Psoas muscle (tissue), 8 donors: ENCODE results near the gene PCDH15. TPM values are rescaled to one million over a fixed set of nuclear protein-coding genes. Genes with fewer than 3 reads are reported as not detected.

Source experiments
- ATAC-seq, 4 donors: fragments of 200-7000 bp; cut with Tn5 transposase; one replicate each; pipeline ENCODE4 v1.9.1; 2020; ENCODE audit warnings: moderate library complexity in 3 of 4, mild to moderate bottlenecking in 2 of 4
- DNase-seq, 2 donors: peaks; one replicate each; pipeline ENCODE4 v3.0.0-alpha.2; 2020
- H3K27ac ChIP-seq: fragments of 200-600 bp; one replicate; pipeline ENCODE4 v1.8.0; 2022
- H3K27me3 ChIP-seq, 3 donors: fragments of 200-600 bp in 1 of 3; one replicate each; pipeline versions ENCODE4 v1.6.1 to v1.8.0; 2013 to 2022; ENCODE audit warnings: low read length in 2 of 3, mild to moderate bottlenecking in 2 of 3, moderate library complexity in 1 of 3; ENCODE audit not compliant: insufficient read depth in 3 of 3
- H3K36me3 ChIP-seq, 2 donors: fragments of 200-600 bp in 1 of 2; one replicate each; pipeline versions ENCODE4 v1.6.1 to v1.8.0; 2013 to 2022; ENCODE audit warnings: low read depth in 1 of 2, mild to moderate bottlenecking in 1 of 2, moderate library complexity in 1 of 2; ENCODE audit not compliant: insufficient read depth in 1 of 2
- H3K4me1 ChIP-seq: fragments of 200-600 bp; one replicate; pipeline ENCODE4 v1.8.0; 2022
- H3K4me3 ChIP-seq: fragments of 200-600 bp; one replicate; pipeline ENCODE4 v1.8.0; 2022; ENCODE audit warnings: mild to moderate bottlenecking
- H3K9me3 ChIP-seq: fragments of 200-600 bp; one replicate; pipeline ENCODE4 v1.8.0; 2022
- WGBS, 3 donors: extraction: QIAGEN DNeasy Blood & Tissue Kit; methylation state at CpG; one replicate each; pipeline versions ENCODE4 v1.1.6 to v1.1.7; 2013; 5-methylcytosine and 5-hydroxymethylcytosine counted together
- intact Hi-C, 2 donors: fragments of 100-400 bp; cut with DNase I; formaldehyde crosslinking; loops; one replicate each; pipeline versions ENCODE4 v1.11.0 to v1.14.2; 2022
- polyA plus RNA-seq, 3 donors: library from polyadenylated mRNA; stranded (reverse); fragments of 200-250 nt; gene quantifications; one replicate each; pipeline ENCODE4 v1.2.3, GENCODE V29; 2013
- total RNA-seq, 4 donors: library from RNA; stranded (reverse); fragmentation: NEBNext Ultra II Directional in 2 of 4; extraction: Animal tissue kit (Norgen Biotek cat#: 25700) in 2 of 4; gene quantifications; one replicate each; pipeline versions ENCODE4 v1.2.1 to v1.2.4, GENCODE V29; 2021 to 2023
- TF ChIP-seq, protein P1 (sequence below): fragments of 200-600 bp; IDR thresholded peaks from one replicate; pipeline ENCODE4 v1.8.0; 2022; ENCODE audit warnings: antibody characterized with exemption
- donor health status: healthy with polysubstance abuse.
- donor health status: DM: no; HTN: no; CAD: no; lungs with moderate emphysema.
- donor health status: Bipolar disorder and iron deficiency.
- donor health status: healthy.
- donor health status: DM: yes; HTN: yes; CAD: no.
- donor health status: DM: no; HTN: no; CAD: no.
- donor health status: DM: no; HTN: no; CAD: no.
- donor health status: DM: yes; HTN: yes; CAD: no.

The PCDH15 gene
- total and polyA plus RNA-seq, 7 donors, result not detected

GRCh38 chr10:53899463-53900160 lies 901.4 kb downstream of the PCDH15 start:
- H3K27me3 ChIP-seq, result no peaks in the 10 kb centered on the region
- DNase-seq (no peak), ATAC-seq (no peak)
- TF ChIP-seq, protein P1, sequence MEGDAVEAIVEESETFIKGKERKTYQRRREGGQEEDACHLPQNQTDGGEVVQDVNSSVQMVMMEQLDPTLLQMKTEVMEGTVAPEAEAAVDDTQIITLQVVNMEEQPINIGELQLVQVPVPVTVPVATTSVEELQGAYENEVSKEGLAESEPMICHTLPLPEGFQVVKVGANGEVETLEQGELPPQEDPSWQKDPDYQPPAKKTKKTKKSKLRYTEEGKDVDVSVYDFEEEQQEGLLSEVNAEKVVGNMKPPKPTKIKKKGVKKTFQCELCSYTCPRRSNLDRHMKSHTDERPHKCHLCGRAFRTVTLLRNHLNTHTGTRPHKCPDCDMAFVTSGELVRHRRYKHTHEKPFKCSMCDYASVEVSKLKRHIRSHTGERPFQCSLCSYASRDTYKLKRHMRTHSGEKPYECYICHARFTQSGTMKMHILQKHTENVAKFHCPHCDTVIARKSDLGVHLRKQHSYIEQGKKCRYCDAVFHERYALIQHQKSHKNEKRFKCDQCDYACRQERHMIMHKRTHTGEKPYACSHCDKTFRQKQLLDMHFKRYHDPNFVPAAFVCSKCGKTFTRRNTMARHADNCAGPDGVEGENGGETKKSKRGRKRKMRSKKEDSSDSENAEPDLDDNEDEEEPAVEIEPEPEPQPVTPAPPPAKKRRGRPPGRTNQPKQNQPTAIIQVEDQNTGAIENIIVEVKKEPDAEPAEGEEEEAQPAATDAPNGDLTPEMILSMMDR, result no peak
- H3K4me3 ChIP-seq, result no peak overlapping the region
- H3K36me3 ChIP-seq, result no peaks in the 10 kb centered on the region
- no peaks in the 10 kb centered on the region for H3K9me3 ChIP-seq
- 46 to 60% (median 56%) methylated on average over 5 of the region's 5 CpGs for WGBS, 3 donors
- intact Hi-C loops, result no loop called here
- no peak overlapping the region for H3K27ac ChIP-seq
- no peaks in the 10 kb centered on the region for H3K4me1 ChIP-seq

- WGBS, 3 donors, result 16 to 24% (median 22%) methylated on average over 1 of the region's 1 CpG
- no peak overlapping the region for H3K27ac ChIP-seq
- no peak for ATAC-seq
Measured at GRCh38 chr10:53898532-53898931, 902.5 kb downstream of the PCDH15 start.

GRCh38 chr10:53894145-53894544 lies 906.9 kb downstream of the PCDH15 start:
- H3K36me3 ChIP-seq, result no peaks in the 10 kb centered on the region
- H3K27ac ChIP-seq, result no peak overlapping the region
- no peak overlapping the region for H3K4me3 ChIP-seq
- 52 to 55% (median 53%) methylated on average over 5 of the region's 5 CpGs for WGBS, 3 donors
- TF ChIP-seq, protein P1, result no peak
- H3K4me1 ChIP-seq, result no peaks in the 10 kb centered on the region
- ATAC-seq (no peak), DNase-seq (no peak)
- no peaks in the 10 kb centered on the region for H3K27me3 ChIP-seq
- H3K9me3 ChIP-seq, result no peaks in the 10 kb centered on the region
- intact Hi-C loops, result no loop called here

More at GRCh38 chr10:53898532-53898931, 902.5 kb downstream of the PCDH15 start:
- DNase-seq, result no peak
- Histone ChIP-seq H3K4me1 (no peaks in the 10 kb centered on the region), H3K9me3 (no peaks in the 10 kb centered on the region), H3K27me3 (no peaks in the 10 kb centered on the region), H3K36me3 (no peaks in the 10 kb centered on the region), H3K4me3 (no peak overlapping the region)
- intact Hi-C loops, result no loop called here
- TF ChIP-seq, protein P1, result no peak

DNA sequence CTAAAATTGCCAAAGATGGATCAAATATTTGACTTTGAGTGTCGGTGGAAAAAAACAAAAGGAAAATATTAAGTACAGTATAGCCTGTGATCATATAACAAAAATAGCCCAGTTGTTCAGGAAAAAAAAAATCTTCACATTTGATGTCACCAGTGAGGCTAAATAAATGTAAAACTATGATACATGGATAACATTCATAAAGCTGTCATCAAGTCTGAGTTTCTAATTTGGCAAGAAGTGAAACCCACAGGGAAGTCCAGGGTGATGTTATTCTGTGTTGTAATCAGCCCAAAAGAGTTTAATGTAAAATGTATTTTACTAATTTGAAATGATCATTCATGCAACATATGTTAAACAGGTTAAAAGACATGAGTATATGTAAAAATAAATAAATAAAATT lies 908.0 kb downstream of the PCDH15 start:
- ATAC-seq (no peak), DNase-seq (no peak)
- H3K4me1 ChIP-seq, result no peaks in the 10 kb centered on the region
- WGBS, 3 donors, result 26 to 31% (median 27%) methylated on average over 1 of the region's 1 CpG
- no peaks in the 10 kb centered on the region for H3K36me3 ChIP-seq
- H3K27me3 ChIP-seq, result no peaks in the 10 kb centered on the region
- H3K4me3 ChIP-seq, result no peak overlapping the region
- intact Hi-C loops, result no loop called here
- no peak overlapping the region for H3K27ac ChIP-seq
- TF ChIP-seq, protein P1, result no peak
- no peaks in the 10 kb centered on the region for H3K9me3 ChIP-seq
